GM18868 (cell line): ENCODE results near the gene SLC13A5.

Source experiments
- ATAC-seq: cut with Tn5 transposase; IDR thresholded peaks from one replicate; pipeline ENCODE4 v1.9.1; 2021; ENCODE audit warnings: mild to moderate bottlenecking, moderate library complexity; ENCODE audit not compliant: unreplicated experiment

Gene SLC13A5

GRCh38 chr17:6639586-6640535 lies 73.3 kb downstream of the SLC13A5 start:
- peak; percentile 6 for ATAC-seq

- no peak for ATAC-seq
These were observed 74.1 kb downstream of the SLC13A5 start for GRCh38 chr17:6639014-6639585.

- no peak for ATAC-seq
These were observed 74.9 kb downstream of the SLC13A5 start for GRCh38 chr17:6638046-6638908.

GRCh38 chr17:6637458-6637840 lies 75.7 kb downstream of the SLC13A5 start:
- ATAC-seq: no peak

GRCh38 chr17:6636616-6637457 lies 76.3 kb downstream of the SLC13A5 start:
- ATAC-seq: no peak

- no peak for ATAC-seq
These were observed 77.1 kb downstream of the SLC13A5 start for GRCh38 chr17:6636105-6636504.
